ENCODE measurements around the gene RAB7B.

RAB7B gene

GRCh38 chr1:205944525-205944924 lies 58.7 kb downstream of the RAB7B start:
- TF ChIP-seq SIN3A (IDR thresholded peaks at IDR 0.05; ENCODE audit: borderline replicate concordance, insufficient read depth, low read length) (no peak), POLR2AphosphoS5 (IDR thresholded peaks at IDR 0.05; ENCODE audit: low read depth, low read length) (no peak), REST (IDR thresholded peaks at IDR 0.05; ENCODE audit: insufficient read depth in 1 of 2, low read depth in 2 of 2, low read length in 2 of 2) (no peak), TAF1 (IDR thresholded peaks at IDR 0.05; ENCODE audit: borderline replicate concordance, insufficient read depth, low read length) (no peak), FOXP2 (optimal IDR thresholded peaks at IDR 0.05; ENCODE audit: borderline replicate concordance, extremely low read depth, extremely low read length, insufficient read depth) (no peak)

GRCh38 chr1:205943245-205943644 lies 60.0 kb downstream of the RAB7B start, which contains the start of gene SLC26A9:
TSS of gene SLC26A9 (minus strand) at chr1:205943456. CDS start at chr1:205935820, 7,636 bp downstream.
- TF ChIP-seq POLR2AphosphoS5 (IDR thresholded peaks at IDR 0.05; ENCODE audit: low read depth, low read length), result no peak
- TF ChIP-seq REST (IDR thresholded peaks at IDR 0.05; ENCODE audit: insufficient read depth in 1 of 2, low read depth in 2 of 2, low read length in 2 of 2), result no peak
- TF ChIP-seq TAF1 (IDR thresholded peaks at IDR 0.05; ENCODE audit: borderline replicate concordance, insufficient read depth, low read length), result no peak
- TF ChIP-seq SIN3A (IDR thresholded peaks at IDR 0.05; ENCODE audit: borderline replicate concordance, insufficient read depth, low read length), result no peak
- no peak for TF ChIP-seq FOXP2 (optimal IDR thresholded peaks at IDR 0.05; ENCODE audit: borderline replicate concordance, extremely low read depth, extremely low read length, insufficient read depth)

- no peak for TF ChIP-seq REST (IDR thresholded peaks at IDR 0.05; ENCODE audit: insufficient read depth in 1 of 2, low read depth in 2 of 2, low read length in 2 of 2)
- no peak for TF ChIP-seq TAF1 (IDR thresholded peaks at IDR 0.05; ENCODE audit: borderline replicate concordance, insufficient read depth, low read length)
- TF ChIP-seq FOXP2 (optimal IDR thresholded peaks at IDR 0.05; ENCODE audit: borderline replicate concordance, extremely low read depth, extremely low read length, insufficient read depth), result no peak
- no peak for TF ChIP-seq POLR2AphosphoS5 (IDR thresholded peaks at IDR 0.05; ENCODE audit: low read depth, low read length)
- no peak for TF ChIP-seq SIN3A (IDR thresholded peaks at IDR 0.05; ENCODE audit: borderline replicate concordance, insufficient read depth, low read length)
Measured at GRCh38 chr1:205942631-205943159, 60.5 kb downstream of the RAB7B start.

- no peak for TF ChIP-seq SIN3A (IDR thresholded peaks at IDR 0.05; ENCODE audit: borderline replicate concordance, insufficient read depth, low read length)
- no peak for TF ChIP-seq FOXP2 (optimal IDR thresholded peaks at IDR 0.05; ENCODE audit: borderline replicate concordance, extremely low read depth, extremely low read length, insufficient read depth)
- no peak for TF ChIP-seq REST (IDR thresholded peaks at IDR 0.05; ENCODE audit: insufficient read depth in 1 of 2, low read depth in 2 of 2, low read length in 2 of 2)
- TF ChIP-seq POLR2AphosphoS5 (IDR thresholded peaks at IDR 0.05; ENCODE audit: low read depth, low read length), result no peak
- no peak for TF ChIP-seq TAF1 (IDR thresholded peaks at IDR 0.05; ENCODE audit: borderline replicate concordance, insufficient read depth, low read length)
Measured at GRCh38 chr1:205940710-205941109, 62.5 kb downstream of the RAB7B start.
